Panc1 (cell line): ENCODE data around the gene COL1A2. TPM values are rescaled to one million over a fixed set of nuclear protein-coding genes. Genes with fewer than 3 reads are reported as not detected.

Experiments used
- ATAC-seq: fragments of 200-7000 bp; cut with Tn5 transposase; 2 replicates; pipeline ENCODE4 v1.9.1; 2020; ENCODE audit warnings: mild to moderate bottlenecking, moderate library complexity
- BruUV-seq: library from RNA; stranded (reverse); fragments of 400-500 nt; replicated peaks from 2 replicates; lab custom pipeline; 2021; lab: Mats Ljungman, UMichigan
- CTCF ChIA-PET: fragments of 300-600 bp; sonication (Branson Sonifier 250); formaldehyde crosslinking; loops from one replicate; lab custom pipeline; 2022; ENCODE audit warnings: antibody characterized with exemption; lab: Charles Lee
- POLR2A ChIA-PET: fragments of 300-600 bp; sonication (Branson Sonifier 250); formaldehyde crosslinking; loops from one replicate; lab custom pipeline; 2022; ENCODE audit warnings: antibody characterized with exemption; lab: Charles Lee
- DNase-seq: peaks from one replicate; pipeline ENCODE4 v3.0.0-alpha.2; 2010; ENCODE audit warnings: low read depth, low spot score
- H3K27ac ChIP-seq: 2 replicates; pipeline ENCODE4 v1.5.1; 2011; ENCODE audit warnings: mild to moderate bottlenecking, low read length, inconsistent platforms
- H3K27me3 ChIP-seq: fragments of 200-500 bp; sonication (Bioruptor generic); 2 replicates; pipeline ENCODE4 v1.6.0; 2014; ENCODE audit warnings: low read length, inconsistent platforms; ENCODE audit not compliant: control insufficient read depth, insufficient read depth
- H3K36me3 ChIP-seq: fragments of 200-500 bp; sonication (Bioruptor generic); 2 replicates; pipeline ENCODE4 v1.5.1; 2014; ENCODE audit warnings: inconsistent platforms, mild to moderate bottlenecking, low read length, moderate library complexity; ENCODE audit not compliant: control insufficient read depth, insufficient read depth
- H3K4me1 ChIP-seq: 2 replicates; pipeline ENCODE4 v1.5.1; 2011; ENCODE audit warnings: inconsistent platforms, mild to moderate bottlenecking, low read length, moderate library complexity; ENCODE audit not compliant: control insufficient read depth, insufficient read depth
- H3K4me3 ChIP-seq, 2 experiments: 2 replicates each; pipeline ENCODE4 v1.5.1; 2011 to 2012; ENCODE audit warnings: low read depth in 2 of 2, low read length in 2 of 2, mild to moderate bottlenecking in 2 of 2, inconsistent platforms in 1 of 2, moderate library complexity in 1 of 2
- H3K9me3 ChIP-seq: fragments of 200-500 bp; sonication (Bioruptor generic); 2 replicates; pipeline ENCODE4 v1.5.1; 2014; ENCODE audit warnings: low read depth, mild to moderate bottlenecking, inconsistent platforms, low read length, moderate library complexity; ENCODE audit not compliant: control insufficient read depth, insufficient read depth
- CTCF ChIP-seq: fragments of 450-650 bp; IDR thresholded peaks from 2 replicates; pipeline ENCODE4 v1.5.1; 2017; ENCODE audit warnings: mild to moderate bottlenecking
- POLR2AphosphoS5 ChIP-seq: IDR thresholded peaks from 2 replicates; pipeline ENCODE4 v1.6.1; 2012; ENCODE audit warnings: mild to moderate bottlenecking, low read depth, low read length, moderate library complexity
- SIN3A ChIP-seq: IDR thresholded peaks from 2 replicates; pipeline ENCODE4 v1.6.1; 2012; ENCODE audit warnings: low read depth, mild to moderate bottlenecking, low read length, moderate library complexity, borderline replicate concordance; ENCODE audit not compliant: insufficient read depth
- TCF7L2 ChIP-seq: IDR thresholded peaks from 2 replicates; pipeline ENCODE4 v1.6.1; 2011; ENCODE audit warnings: mild to moderate bottlenecking, low read depth, low read length, inconsistent platforms
- in situ Hi-C: cut with HindIII; loops from 2 replicates; pipeline ENCODE4 v1.10.0; 2016; ENCODE audit warnings: low sequenced_read_pairs, low pct_unique_long_range_greater_than_20kb
- intact Hi-C: fragments of 100-400 bp; cut with micrococcal nuclease; formaldehyde crosslinking; loops from one replicate; pipeline ENCODE4 v1.10.0; 2022; ENCODE audit not compliant: unreplicated experiment
- total RNA-seq: library from RNA; stranded (reverse); gene quantifications from one replicate; pipeline ENCODE4 v1.2.1, GENCODE V29; 2021; ENCODE audit not compliant: unreplicated experiment
- TF ChIP-seq, protein P1 (sequence below), 2 experiments: IDR thresholded peaks; 2 replicates each; pipeline ENCODE4 v1.6.1; 2011 to 2012; ENCODE audit warnings: low read depth in 2 of 2, control low read depth in 1 of 2, low read length in 1 of 2, mild to moderate bottlenecking in 1 of 2, moderate library complexity in 1 of 2; ENCODE audit not compliant: insufficient read depth in 1 of 2

Gene COL1A2
- total RNA-seq, 1 experiment from 2014 or later = 1.3 TPM

- no peak overlapping the region for H3K27ac ChIP-seq
- ChIA-PET CTCF (no interaction called here), POLR2A (no interaction called here)
- no peaks in the 10 kb centered on the region for H3K36me3 ChIP-seq
- no peaks in the 10 kb centered on the region for H3K9me3 ChIP-seq
- no peak for DNase-seq
- no TSS peak for BruUV-seq
- no peak for ATAC-seq
- intact Hi-C loops (loop anchor here (5.0 kb wide), 1 partner anchor 112 kb away; no protein-coding TSS in a partner anchor), in situ Hi-C loops (no loop called here)
- TF ChIP-seq SIN3A = no peak
- TF ChIP-seq TCF7L2 = no peak
- no peak for TF ChIP-seq CTCF
- TF ChIP-seq, protein P1, sequence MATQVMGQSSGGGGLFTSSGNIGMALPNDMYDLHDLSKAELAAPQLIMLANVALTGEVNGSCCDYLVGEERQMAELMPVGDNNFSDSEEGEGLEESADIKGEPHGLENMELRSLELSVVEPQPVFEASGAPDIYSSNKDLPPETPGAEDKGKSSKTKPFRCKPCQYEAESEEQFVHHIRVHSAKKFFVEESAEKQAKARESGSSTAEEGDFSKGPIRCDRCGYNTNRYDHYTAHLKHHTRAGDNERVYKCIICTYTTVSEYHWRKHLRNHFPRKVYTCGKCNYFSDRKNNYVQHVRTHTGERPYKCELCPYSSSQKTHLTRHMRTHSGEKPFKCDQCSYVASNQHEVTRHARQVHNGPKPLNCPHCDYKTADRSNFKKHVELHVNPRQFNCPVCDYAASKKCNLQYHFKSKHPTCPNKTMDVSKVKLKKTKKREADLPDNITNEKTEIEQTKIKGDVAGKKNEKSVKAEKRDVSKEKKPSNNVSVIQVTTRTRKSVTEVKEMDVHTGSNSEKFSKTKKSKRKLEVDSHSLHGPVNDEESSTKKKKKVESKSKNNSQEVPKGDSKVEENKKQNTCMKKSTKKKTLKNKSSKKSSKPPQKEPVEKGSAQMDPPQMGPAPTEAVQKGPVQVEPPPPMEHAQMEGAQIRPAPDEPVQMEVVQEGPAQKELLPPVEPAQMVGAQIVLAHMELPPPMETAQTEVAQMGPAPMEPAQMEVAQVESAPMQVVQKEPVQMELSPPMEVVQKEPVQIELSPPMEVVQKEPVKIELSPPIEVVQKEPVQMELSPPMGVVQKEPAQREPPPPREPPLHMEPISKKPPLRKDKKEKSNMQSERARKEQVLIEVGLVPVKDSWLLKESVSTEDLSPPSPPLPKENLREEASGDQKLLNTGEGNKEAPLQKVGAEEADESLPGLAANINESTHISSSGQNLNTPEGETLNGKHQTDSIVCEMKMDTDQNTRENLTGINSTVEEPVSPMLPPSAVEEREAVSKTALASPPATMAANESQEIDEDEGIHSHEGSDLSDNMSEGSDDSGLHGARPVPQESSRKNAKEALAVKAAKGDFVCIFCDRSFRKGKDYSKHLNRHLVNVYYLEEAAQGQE (IDR thresholded peaks at IDR 0.05; ENCODE audit: insufficient read depth in 1 of 2, low read depth in 2 of 2, low read length in 1 of 2) = no peak
- no peak for TF ChIP-seq POLR2AphosphoS5
- H3K27me3 ChIP-seq = no peaks in the 10 kb centered on the region
- no peaks in the 10 kb centered on the region for H3K4me1 ChIP-seq
- H3K4me3 ChIP-seq = no peak overlapping the region
These were observed 4.1 kb downstream of the COL1A2 start for GRCh38 chr7:94398841-94399240.

DNA sequence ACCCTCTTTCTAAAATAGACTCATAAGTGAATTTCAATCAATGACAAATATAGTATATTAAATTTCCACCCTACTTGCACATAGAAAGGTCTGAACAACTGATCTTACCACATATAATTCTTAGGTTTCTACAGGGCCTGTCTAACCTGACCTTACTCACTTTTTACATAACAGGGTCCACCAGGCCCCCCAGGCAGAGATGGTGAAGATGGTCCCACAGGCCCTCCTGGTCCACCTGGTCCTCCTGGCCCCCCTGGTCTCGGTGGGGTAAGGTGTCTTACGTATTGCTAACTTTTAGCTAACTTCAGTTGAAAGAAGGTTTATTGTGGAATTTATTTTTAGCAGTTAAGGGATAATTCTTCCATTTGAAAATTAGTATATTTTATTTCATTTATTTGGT, 5.3 kb downstream of the COL1A2 start:
- in situ Hi-C loops = no loop called here
- H3K4me3 ChIP-seq = no peak overlapping the region
- POLR2A ChIA-PET = no interaction called here
- H3K4me1 ChIP-seq = no peaks in the 10 kb centered on the region
- CTCF ChIA-PET = no interaction called here
- intact Hi-C loops = no loop called here
- H3K36me3 ChIP-seq = no peaks in the 10 kb centered on the region
- no peak for DNase-seq
- TF ChIP-seq POLR2AphosphoS5 = no peak
- no peak for TF ChIP-seq SIN3A
- no peak for TF ChIP-seq CTCF
- TF ChIP-seq TCF7L2 = no peak
- TF ChIP-seq, protein P1 (IDR thresholded peaks at IDR 0.05; ENCODE audit: insufficient read depth in 1 of 2, low read depth in 2 of 2, low read length in 1 of 2) = no peak
- no TSS peak for BruUV-seq
- no peaks in the 10 kb centered on the region for H3K9me3 ChIP-seq
- H3K27me3 ChIP-seq = no peaks in the 10 kb centered on the region
- no peak overlapping the region for H3K27ac ChIP-seq
- ATAC-seq = no peak
